ENCODE results near the gene DOCK2.
A peak's percentile ranks its signal among the peaks of the same experiment; 100 is the strongest.

The DOCK2 gene

DNA sequence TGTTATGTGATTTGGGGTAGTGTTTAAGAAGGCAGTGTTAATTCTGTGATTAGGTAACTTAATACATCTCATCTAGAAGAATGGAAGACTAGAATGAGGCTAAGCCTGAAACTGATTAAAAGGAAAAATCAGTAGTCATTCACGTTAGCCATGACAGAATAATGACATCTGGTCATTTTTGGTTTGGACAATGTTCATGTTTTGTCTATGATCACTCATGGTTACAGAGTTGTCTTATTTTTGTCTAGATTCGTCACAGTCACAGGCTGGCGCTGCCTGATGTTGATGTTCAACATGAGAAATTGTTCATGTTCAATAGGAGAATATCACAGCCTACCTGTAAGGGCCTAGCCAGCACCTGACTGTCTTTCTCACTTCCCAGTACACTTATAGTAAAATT is 9.5 kb upstream of the DOCK2 start:
- ATAC-seq (ENCODE audit: low read depth) (no peak), DNase-seq (ENCODE audit: low spot score) (no peak)
- Histone ChIP-seq H3K4me1 (ENCODE audit: insufficient read depth, poor library complexity, severe bottlenecking) (peaks cover 9% of the 10 kb centered on the region), H3K36me3 (ENCODE audit: low read depth) (no peaks in the 10 kb centered on the region), H3K27ac (ENCODE audit: poor library complexity, severe bottlenecking) (no peak overlapping the region), H3K9me3 (ENCODE audit: severe bottlenecking) (no peaks in the 10 kb centered on the region), H3K4me3 (ENCODE audit: severe bottlenecking) (no peak overlapping the region), H3K27me3 (ENCODE audit: insufficient read depth, poor library complexity, severe bottlenecking) (no peaks in the 10 kb centered on the region)
- TF ChIP-seq CTCF (IDR thresholded peaks at IDR 0.05; ENCODE audit: poor library complexity, severe bottlenecking) = no peak

DNA sequence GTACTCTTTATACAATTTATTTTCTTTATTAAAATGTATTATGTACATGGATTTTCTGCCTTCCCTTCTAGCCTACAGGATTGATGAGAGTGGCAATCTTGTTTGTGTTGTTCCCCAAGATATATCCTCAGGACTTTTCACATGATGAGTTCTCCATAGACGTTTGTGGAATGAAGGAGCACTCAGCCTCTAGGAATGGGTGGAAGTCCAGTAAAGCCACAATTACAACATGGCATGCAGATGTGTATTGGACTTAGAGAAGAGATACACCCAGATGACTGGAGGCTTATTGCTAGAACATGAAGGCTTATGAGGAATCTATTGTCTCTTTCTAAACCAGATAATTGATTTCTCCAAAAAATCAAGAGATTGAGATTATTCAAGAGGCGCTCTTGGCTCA is 8.2 kb upstream of the DOCK2 start:
- H3K9me3 ChIP-seq (ENCODE audit: severe bottlenecking) = no peaks in the 10 kb centered on the region
- DNase-seq (ENCODE audit: low spot score) = no peak
- H3K36me3 ChIP-seq (ENCODE audit: low read depth) = no peaks in the 10 kb centered on the region
- H3K27me3 ChIP-seq (ENCODE audit: insufficient read depth, poor library complexity, severe bottlenecking) = no peaks in the 10 kb centered on the region
- H3K27ac ChIP-seq (ENCODE audit: poor library complexity, severe bottlenecking) = no peak overlapping the region
- no peak for ATAC-seq (ENCODE audit: low read depth)
- no peak for TF ChIP-seq CTCF (IDR thresholded peaks at IDR 0.05; ENCODE audit: poor library complexity, severe bottlenecking)
- peaks cover 9% of the 10 kb centered on the region for H3K4me1 ChIP-seq (ENCODE audit: insufficient read depth, poor library complexity, severe bottlenecking)
- H3K4me3 ChIP-seq (ENCODE audit: severe bottlenecking) = no peak overlapping the region

DNA sequence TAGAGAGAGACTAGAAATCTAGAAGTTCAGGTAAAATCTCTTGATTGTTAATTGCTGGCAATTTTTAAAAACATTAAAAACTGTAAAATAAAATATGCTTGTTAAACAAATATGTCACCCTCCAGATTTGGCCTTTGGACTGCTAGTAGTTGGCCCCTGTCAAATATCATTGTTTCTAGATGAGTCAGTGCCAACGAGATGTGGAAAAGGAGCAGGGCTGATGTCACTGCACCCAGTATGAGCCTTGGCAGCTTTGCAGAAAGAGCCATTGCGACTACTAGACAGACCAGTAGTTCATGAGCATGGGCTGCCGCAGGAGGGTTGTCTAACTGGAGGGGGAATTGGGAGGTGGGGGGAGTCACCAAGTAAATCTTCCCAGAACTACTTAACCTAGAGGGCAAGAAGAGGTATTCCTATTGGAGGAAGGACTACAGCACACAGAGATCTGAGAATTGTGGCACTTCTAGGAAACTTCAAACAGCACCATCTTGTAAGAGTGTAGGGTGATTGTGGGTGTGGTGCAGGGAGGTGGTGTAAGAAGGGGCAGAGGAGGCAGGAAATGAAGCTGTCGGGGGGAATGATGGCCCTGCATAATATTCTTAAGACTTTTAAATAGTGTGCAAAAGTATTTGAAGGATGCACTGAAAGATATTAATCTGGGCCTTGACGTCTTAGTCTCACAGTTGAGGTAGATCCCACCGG is 7.1 kb upstream of the DOCK2 start:
- TF ChIP-seq CTCF (IDR thresholded peaks at IDR 0.05; ENCODE audit: poor library complexity, severe bottlenecking) = no peak
- Histone ChIP-seq H3K27ac (ENCODE audit: poor library complexity, severe bottlenecking) (no peak overlapping the region), H3K9me3 (ENCODE audit: severe bottlenecking) (no peaks in the 10 kb centered on the region), H3K4me1 (ENCODE audit: insufficient read depth, poor library complexity, severe bottlenecking) (peaks cover 9% of the 10 kb centered on the region), H3K4me3 (ENCODE audit: severe bottlenecking) (no peak overlapping the region), H3K27me3 (ENCODE audit: insufficient read depth, poor library complexity, severe bottlenecking) (no peaks in the 10 kb centered on the region), H3K36me3 (ENCODE audit: low read depth) (no peaks in the 10 kb centered on the region)
- ATAC-seq (ENCODE audit: low read depth) (peak; percentile 86), DNase-seq (ENCODE audit: low spot score) (no peak)

GRCh38 chr5:169631360-169631759 is 5.7 kb upstream of the DOCK2 start:
- Histone ChIP-seq H3K4me3 (ENCODE audit: severe bottlenecking) (no peak overlapping the region), H3K27ac (ENCODE audit: poor library complexity, severe bottlenecking) (no peak overlapping the region), H3K9me3 (ENCODE audit: severe bottlenecking) (no peaks in the 10 kb centered on the region), H3K4me1 (ENCODE audit: insufficient read depth, poor library complexity, severe bottlenecking) (peaks cover 9% of the 10 kb centered on the region), H3K36me3 (ENCODE audit: low read depth) (no peaks in the 10 kb centered on the region), H3K27me3 (ENCODE audit: insufficient read depth, poor library complexity, severe bottlenecking) (no peaks in the 10 kb centered on the region)
- DNase-seq (ENCODE audit: low spot score) = no peak
- no peak for ATAC-seq (ENCODE audit: low read depth)
- TF ChIP-seq CTCF (IDR thresholded peaks at IDR 0.05; ENCODE audit: poor library complexity, severe bottlenecking) = no peak

DNA sequence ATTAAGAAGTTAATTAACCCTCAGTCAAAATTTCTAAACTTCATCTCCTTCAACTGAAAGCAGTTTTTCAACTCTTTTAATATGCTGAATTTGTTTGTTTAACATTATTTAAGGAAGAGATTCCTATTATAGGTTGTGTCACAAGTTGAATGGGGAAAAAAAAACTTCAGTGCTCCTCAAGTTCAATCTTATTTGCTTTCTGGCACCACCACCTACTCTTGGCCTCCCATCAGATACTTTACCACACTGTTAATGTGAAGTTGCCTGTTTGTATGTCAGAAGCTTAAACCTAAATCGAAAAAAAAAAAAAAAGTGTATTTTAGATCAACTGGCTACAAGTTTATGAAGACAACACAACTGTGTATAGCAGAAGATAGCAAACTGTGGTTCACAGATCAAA is 4.1 kb upstream of the DOCK2 start:
- H3K4me3 ChIP-seq (ENCODE audit: severe bottlenecking) = no peak overlapping the region
- no peak for DNase-seq (ENCODE audit: low spot score)
- no peaks in the 10 kb centered on the region for H3K27me3 ChIP-seq (ENCODE audit: insufficient read depth, poor library complexity, severe bottlenecking)
- TF ChIP-seq CTCF (IDR thresholded peaks at IDR 0.05; ENCODE audit: poor library complexity, severe bottlenecking) = no peak
- no peaks in the 10 kb centered on the region for H3K9me3 ChIP-seq (ENCODE audit: severe bottlenecking)
- no peak overlapping the region for H3K27ac ChIP-seq (ENCODE audit: poor library complexity, severe bottlenecking)
- H3K36me3 ChIP-seq (ENCODE audit: low read depth) = no peaks in the 10 kb centered on the region
- peaks cover 6% of the 10 kb centered on the region for H3K4me1 ChIP-seq (ENCODE audit: insufficient read depth, poor library complexity, severe bottlenecking)
- ATAC-seq (ENCODE audit: low read depth) = no peak
